DND-41 (cell line): ENCODE results near the gene DUSP12.
A peak's percentile ranks its signal among the peaks of the same experiment; 100 is the strongest.

Experiments used
- ATAC-seq: fragments of 200-7000 bp; cut with Tn5 transposase; 3 replicates; pipeline ENCODE4 v1.9.1; 2021; ENCODE audit warnings: low read depth; ENCODE audit not compliant: insufficient read depth
- DNase-seq: peaks from one replicate; pipeline ENCODE4 v3.0.0-alpha.2; 2020
- H2AFZ ChIP-seq: 2 replicates; pipeline ENCODE4 v1.6.0; 2012; ENCODE audit warnings: low read depth, low read length
- H3K27ac ChIP-seq: 2 replicates; pipeline ENCODE4 v1.5.1; 2012; ENCODE audit warnings: low read length, inconsistent platforms
- H3K27me3 ChIP-seq: fragments of 200-600 bp; sonication (generic); 2 replicates; pipeline ENCODE4 v1.6.0; 2012; ENCODE audit warnings: low read length, mild to moderate bottlenecking, inconsistent platforms; ENCODE audit not compliant: insufficient read depth, poor library complexity
- H3K36me3 ChIP-seq: 2 replicates; pipeline ENCODE4 v1.5.1; 2012; ENCODE audit warnings: low read length, inconsistent platforms; ENCODE audit not compliant: insufficient read depth
- H3K4me1 ChIP-seq: 2 replicates; pipeline ENCODE4 v1.5.1; 2012; ENCODE audit warnings: mild to moderate bottlenecking, low read length; ENCODE audit not compliant: insufficient read depth
- H3K4me2 ChIP-seq: 2 replicates; pipeline ENCODE4 v1.6.0; 2012; ENCODE audit warnings: mild to moderate bottlenecking, moderate library complexity, low read length, inconsistent platforms; ENCODE audit not compliant: insufficient read depth
- H3K4me3 ChIP-seq, 2 experiments: fragments of 200-600 bp in 1 of 2; shearing (Covaris generic) in 1 of 2; 2 replicates each; pipeline ENCODE4 v1.5.1; 2012 to 2016; ENCODE audit warnings: inconsistent platforms in 2 of 2, low read length in 2 of 2, mild to moderate bottlenecking in 2 of 2, low read depth in 1 of 2, moderate library complexity in 1 of 2
- H3K79me2 ChIP-seq: 2 replicates; pipeline ENCODE4 v1.6.0; 2012; ENCODE audit warnings: low read length, inconsistent platforms; ENCODE audit not compliant: insufficient read depth
- H3K9ac ChIP-seq: 2 replicates; pipeline ENCODE4 v1.6.0; 2012; ENCODE audit warnings: low read depth, mild to moderate bottlenecking, inconsistent platforms, low read length, moderate library complexity
- H3K9me3 ChIP-seq: 2 replicates; pipeline ENCODE4 v1.5.1; 2012; ENCODE audit warnings: low read length, moderate library complexity, mild to moderate bottlenecking, inconsistent platforms; ENCODE audit not compliant: insufficient read depth, severe bottlenecking
- H4K20me1 ChIP-seq: 2 replicates; pipeline ENCODE4 v1.6.0; 2012; ENCODE audit warnings: low read length; ENCODE audit not compliant: insufficient read depth
- EZH2 ChIP-seq: IDR thresholded peaks from 3 replicates; pipeline ENCODE4 v1.6.1; 2012; ENCODE audit warnings: borderline replicate concordance, low read depth, mild to moderate bottlenecking, moderate library complexity, low read length, inconsistent platforms; ENCODE audit not compliant: severe bottlenecking
- TF ChIP-seq, protein P1 (sequence below): IDR thresholded peaks from 2 replicates; pipeline ENCODE4 v1.5.1; 2012; ENCODE audit warnings: borderline replicate concordance, low read length, moderate library complexity, mild to moderate bottlenecking; ENCODE audit not compliant: poor library complexity, severe bottlenecking; ENCODE audit errors: extremely low read depth

Gene DUSP12

DNA sequence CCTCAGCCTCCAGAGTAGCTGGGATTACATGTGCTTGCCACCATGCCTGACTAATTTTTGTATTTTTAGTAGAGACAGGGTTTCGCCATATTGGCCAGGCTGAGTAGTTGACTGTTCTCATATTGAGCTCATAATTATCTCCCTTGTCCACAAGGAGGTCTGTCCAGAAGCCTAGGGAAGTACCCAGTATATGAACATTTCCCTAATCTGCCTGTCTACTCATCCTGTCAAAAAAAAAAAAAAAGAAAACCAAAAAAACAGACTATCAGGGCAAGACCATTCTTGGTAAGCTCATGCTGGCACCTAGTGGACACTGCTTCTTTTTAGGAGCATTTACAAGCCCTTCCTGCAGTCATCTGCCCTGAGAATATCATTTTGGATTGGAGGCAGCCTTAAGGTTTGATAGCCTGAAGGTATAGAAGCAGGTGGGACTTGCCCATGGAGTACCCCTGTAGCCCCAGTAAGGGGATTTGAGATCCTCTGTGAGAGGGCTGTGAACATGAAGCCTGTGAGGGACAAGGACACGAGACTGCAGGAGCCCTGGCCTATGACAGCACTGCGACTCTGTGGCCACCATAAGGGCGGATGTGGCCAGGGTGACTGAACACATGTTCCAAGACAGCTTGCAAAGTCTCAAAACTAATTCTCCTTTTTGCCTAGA is 10.8 kb upstream of the DUSP12 start:
- no peak overlapping the region for H3K4me2 ChIP-seq
- peaks cover 11% of the 10 kb centered on the region for H3K4me1 ChIP-seq
- no peak overlapping the region for H3K27ac ChIP-seq

GRCh38 chr1:161739865-161740566 is 9.6 kb upstream of the DUSP12 start:
- Histone ChIP-seq H3K36me3 (no peaks in the 10 kb centered on the region), H3K27me3 (peaks cover 22% of the 10 kb centered on the region), H2AFZ (no peak overlapping the region), H3K9me3 (no peaks in the 10 kb centered on the region), H3K27ac (no peak overlapping the region), H3K4me1 (peaks cover 11% of the 10 kb centered on the region), H3K9ac (no peak overlapping the region), H3K4me3 (no peak overlapping the region), H3K4me2 (no peak overlapping the region), H3K79me2 (no peaks in the 10 kb centered on the region), H4K20me1 (no peaks in the 10 kb centered on the region)
- ATAC-seq (no peak), DNase-seq (no peak)
- no peak for TF ChIP-seq EZH2
- TF ChIP-seq, protein P1, sequence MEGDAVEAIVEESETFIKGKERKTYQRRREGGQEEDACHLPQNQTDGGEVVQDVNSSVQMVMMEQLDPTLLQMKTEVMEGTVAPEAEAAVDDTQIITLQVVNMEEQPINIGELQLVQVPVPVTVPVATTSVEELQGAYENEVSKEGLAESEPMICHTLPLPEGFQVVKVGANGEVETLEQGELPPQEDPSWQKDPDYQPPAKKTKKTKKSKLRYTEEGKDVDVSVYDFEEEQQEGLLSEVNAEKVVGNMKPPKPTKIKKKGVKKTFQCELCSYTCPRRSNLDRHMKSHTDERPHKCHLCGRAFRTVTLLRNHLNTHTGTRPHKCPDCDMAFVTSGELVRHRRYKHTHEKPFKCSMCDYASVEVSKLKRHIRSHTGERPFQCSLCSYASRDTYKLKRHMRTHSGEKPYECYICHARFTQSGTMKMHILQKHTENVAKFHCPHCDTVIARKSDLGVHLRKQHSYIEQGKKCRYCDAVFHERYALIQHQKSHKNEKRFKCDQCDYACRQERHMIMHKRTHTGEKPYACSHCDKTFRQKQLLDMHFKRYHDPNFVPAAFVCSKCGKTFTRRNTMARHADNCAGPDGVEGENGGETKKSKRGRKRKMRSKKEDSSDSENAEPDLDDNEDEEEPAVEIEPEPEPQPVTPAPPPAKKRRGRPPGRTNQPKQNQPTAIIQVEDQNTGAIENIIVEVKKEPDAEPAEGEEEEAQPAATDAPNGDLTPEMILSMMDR, result no peak

More for the DNA sequence above, 10.8 kb upstream of the DUSP12 start:
- ATAC-seq (peak; percentile 76), DNase-seq (peak; percentile 43)
- H3K79me2 ChIP-seq, result no peaks in the 10 kb centered on the region
- H3K27me3 ChIP-seq, result peaks cover 22% of the 10 kb centered on the region
- H3K9ac ChIP-seq, result no peak overlapping the region
- no peaks in the 10 kb centered on the region for H3K36me3 ChIP-seq
- TF ChIP-seq, protein P1, result peak; percentile 37
- no peak for TF ChIP-seq EZH2
- H2AFZ ChIP-seq, result no peak overlapping the region
- H3K9me3 ChIP-seq, result no peaks in the 10 kb centered on the region
- H3K4me3 ChIP-seq, result no peak overlapping the region
- no peaks in the 10 kb centered on the region for H4K20me1 ChIP-seq

GRCh38 chr1:161740921-161741320 is 8.7 kb upstream of the DUSP12 start:
- no peak for DNase-seq
- Histone ChIP-seq H3K27ac (no peak overlapping the region), H4K20me1 (no peaks in the 10 kb centered on the region), H3K4me3 (no peak overlapping the region), H3K4me1 (peaks cover 11% of the 10 kb centered on the region), H3K9ac (no peak overlapping the region), H3K36me3 (no peaks in the 10 kb centered on the region), H3K9me3 (no peaks in the 10 kb centered on the region), H3K4me2 (0 out of 2 replicates have a peak overlapping the region, but pooled peaks have one; percentile 35), H2AFZ (no peak overlapping the region; the same call in 1 of the 2 replicates), H3K27me3 (peaks cover 15% of the 10 kb centered on the region), H3K79me2 (no peaks in the 10 kb centered on the region)
- no peak for TF ChIP-seq EZH2
- TF ChIP-seq, protein P1, result no peak
- ATAC-seq, result no peak
